Cortex of kidney (tissue), 1 donor: ENCODE results near the gene NCKAP5.

Experiments
- DNase-seq: peaks from one replicate; lab custom pipeline; 2025; lab: John Stamatoyannopoulos, UW

The NCKAP5 gene

DNA sequence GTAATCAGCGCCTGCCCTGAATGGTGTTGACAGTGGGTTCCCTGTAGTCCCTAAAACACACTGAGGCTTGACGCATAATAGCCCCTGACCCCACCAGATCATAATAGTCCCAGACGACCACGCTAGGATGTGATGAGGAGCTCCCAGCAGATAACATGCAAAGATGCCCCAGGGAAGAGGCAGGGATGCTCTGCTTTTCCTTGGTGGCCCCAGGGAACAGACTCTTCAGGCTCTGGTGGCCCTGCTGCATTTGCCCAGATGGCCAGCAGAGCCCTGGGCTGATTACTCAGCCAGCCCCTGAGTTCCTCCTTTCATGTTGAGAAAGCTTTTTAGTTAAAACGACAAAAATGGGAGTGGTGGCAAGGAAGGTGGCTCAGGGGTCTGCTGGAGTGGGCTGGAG, 5.9 kb upstream of the NCKAP5 start:
- no peak for DNase-seq

DNA sequence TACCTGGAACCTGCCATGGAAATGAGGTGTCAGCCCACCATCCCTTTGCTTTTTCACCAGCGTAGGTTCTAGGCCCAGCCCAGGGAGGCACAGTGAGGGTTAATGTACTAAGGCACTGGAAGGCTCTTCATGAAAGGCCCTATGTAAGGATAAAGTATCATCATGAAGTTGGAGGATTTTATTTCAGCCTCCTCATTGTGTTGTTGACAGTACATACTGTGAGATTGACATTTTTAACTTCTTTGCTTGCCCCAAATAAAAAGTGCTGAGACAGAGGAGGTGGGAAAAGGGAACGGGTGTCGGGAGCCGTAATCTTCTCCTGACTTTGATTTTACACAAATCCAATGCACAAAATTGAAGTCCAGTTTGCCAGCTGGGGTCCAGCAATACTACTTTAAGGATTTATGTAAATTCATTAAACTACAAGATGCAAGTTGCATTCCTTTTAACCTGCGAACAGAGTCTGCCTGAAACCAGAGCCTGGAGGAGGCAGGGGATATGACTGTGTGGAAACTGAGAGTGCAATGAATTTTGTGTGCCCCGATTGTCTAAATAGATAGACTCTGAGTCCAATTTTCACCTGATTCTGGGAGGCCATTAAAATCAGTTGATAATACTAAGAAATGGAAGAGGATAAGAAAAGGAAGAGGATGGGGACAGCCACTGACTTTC, 5.4 kb upstream of the NCKAP5 start:
- DNase-seq: no peak

DNA sequence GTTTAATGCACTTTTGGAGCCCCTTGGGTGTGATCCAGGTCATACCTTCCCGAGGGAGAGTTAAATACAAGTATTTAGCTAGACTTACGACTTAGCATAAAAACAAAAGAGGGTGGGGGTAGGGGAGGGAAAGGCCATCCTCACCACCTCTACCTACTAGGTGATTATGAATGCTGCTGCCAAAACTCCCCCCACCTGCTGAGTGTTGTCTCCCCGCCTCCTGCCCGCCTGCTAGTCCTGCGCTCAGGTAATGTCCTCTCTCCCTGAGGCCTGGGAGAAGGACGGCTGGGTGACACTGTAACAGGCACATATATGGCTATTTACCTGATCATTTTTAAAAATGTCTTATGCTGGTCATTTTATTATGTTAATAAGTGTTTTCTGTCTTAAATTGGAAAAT, 3.0 kb upstream of the NCKAP5 start:
- no peak for DNase-seq

DNA sequence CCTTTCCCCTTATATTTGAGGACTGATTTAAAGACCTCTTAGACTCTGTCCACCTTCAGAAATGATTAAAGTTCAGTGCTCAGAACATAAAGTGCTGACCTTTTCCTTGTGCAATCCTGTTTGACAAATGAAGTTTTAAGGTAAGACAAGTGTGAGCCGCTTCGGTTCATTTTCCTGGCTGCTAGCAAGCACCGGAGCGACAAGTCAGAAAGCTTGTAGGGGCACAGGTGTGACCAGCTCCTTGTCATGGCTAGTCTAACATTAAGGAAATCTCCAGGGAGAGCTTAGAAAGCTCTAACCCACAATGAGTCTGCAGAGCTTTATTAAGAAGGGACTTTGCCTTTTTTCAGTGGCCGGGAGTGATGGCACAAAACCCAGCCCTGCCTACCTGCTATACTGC, 2.3 kb upstream of the NCKAP5 start:
- no peak for DNase-seq

DNA sequence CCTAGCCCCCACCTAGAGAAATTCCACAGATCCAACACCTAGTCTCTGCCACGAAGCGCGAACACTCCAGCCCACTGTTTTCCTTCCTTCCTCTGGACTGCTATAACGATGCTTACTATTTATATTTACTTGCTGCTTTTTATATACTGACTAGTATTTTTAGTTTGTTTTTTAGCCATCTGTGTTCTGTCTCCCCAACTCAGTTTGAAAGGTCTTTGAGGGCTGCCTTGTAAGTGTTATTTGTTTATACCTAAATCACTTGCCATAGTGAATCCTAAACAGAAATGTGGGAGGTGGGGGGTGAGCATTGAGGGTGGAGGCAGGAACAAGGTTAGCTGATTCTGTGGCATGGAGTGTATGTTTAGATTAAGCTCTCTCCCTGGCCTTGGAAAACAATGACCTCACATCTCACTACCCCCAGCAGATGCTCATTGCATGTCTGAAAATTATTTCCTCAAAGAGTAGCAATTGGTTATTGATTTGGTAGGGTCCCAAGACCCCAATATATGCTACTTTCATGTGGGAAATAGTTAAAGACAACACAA, 1.1 kb upstream of the NCKAP5 start:
- DNase-seq: no peak

DNA sequence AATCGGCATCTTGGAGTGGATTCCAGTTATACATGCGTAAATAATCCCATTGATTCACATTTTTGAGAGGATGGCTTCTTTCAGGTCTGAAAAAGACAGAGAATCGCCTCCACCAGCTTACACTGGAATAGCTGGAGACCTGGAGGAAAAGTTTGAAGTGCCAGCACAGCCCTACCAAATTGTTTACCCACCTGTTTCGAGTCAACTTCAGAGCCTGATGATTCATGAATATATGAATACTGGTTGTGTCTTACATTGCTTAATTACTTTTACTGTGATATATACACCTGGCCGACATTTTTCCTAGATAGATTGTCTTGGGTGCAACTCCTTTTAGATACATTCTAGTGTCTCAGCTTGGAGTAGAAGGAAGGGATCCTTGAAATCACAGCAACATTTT, 335 bp upstream of the NCKAP5 start:
- no peak for DNase-seq

DNA sequence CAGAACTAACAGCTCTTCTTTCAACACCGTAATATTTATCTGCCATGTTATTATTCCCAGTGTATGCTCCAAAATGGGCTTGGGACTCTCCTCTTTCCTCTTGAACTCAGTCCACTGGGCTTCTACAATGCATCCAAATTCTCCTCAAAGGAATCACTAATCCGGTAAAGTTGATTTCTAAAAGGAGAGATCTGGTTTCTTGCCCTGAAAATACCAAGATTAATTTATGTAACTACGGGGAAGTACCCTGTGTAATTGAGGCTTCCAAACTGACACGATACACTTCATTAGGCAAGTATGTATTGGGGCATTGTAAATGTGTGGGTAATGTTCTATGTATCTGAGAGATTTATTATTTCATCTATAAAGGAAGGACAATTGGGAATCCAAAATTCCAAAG, 5.7 kb downstream of the NCKAP5 start:
- DNase-seq: no peak

DNA sequence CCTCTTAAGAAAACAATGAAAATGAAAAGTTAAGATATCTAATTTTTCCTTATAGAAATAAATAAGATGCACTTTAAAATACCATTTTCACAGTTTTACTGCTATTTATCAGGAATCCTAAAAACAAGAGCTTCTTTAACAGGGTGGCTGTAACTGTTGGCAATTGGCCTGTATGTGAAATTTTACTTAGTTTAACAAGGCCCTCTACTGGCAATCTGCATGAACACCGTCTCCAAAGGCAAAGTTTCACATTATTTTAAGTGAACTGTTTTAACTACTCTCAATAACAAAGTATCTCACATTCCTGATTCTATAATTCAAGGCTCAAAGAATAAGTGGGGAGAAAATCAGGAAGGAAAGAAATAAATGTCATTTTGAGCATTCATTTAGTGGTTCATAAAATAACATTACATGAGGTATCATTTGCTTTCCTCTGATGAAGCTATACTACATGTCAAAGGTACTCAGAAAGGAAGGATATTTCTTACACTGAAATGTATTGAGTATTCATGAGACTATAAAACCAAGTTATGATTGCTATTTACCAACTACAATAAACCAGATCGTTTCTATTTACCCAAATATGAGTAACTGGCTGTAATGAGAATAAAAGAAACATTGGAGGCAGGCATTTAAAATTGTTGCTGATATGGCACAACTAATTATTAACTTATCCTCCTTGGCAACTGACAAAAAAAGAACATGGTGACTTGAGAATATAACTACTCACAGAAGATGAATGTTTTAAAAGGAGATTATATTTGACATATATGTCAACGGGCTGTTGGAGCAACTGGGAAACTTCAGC, 7.0 kb downstream of the NCKAP5 start:
- DNase-seq: no peak

DNA sequence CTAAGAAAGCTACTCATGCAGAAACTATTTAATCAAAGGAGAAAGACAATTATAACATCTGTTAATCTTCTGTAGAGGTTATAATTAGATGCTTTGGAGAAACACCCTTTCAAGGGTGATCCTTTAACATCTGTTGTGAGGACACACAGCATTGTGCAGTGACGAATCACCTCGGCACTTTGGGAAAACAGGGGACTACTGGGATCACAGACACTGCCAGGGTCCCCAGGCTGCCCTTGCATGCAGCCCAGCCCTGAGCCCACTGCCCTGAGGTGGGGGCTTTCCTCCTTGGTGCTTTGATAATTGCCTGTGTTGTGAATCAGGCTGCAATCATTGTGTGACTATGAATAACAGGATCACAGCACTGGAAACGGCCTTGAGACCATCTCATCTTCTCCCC, 10.6 kb downstream of the NCKAP5 start:
- DNase-seq: no peak

DNA sequence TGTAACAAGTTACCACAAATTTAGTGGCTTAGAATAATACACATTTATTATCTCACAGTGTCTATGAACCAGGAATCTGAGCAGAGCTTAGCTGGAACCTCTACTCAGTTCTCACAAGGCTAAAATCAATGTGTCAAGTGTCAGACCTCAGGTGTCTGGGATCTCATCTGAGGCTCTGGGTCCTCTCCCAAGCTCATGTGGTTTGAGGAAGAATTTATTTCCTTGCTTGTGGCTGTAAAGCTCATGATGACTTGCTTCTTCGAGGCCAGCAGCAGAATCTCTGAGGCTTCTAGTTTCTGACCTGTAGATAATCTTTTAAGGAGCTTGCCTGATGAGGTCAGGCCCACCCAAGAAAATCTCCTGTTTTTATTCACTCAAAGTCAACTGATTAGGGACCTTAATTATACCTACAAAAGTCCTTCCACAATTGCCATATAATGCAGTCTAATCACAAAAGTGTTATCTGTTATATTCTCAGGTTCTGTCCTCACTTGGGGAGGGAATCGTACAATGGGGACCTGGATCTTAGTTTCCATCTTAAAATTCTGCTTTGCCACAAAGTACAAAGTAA, 14.3 kb downstream of the NCKAP5 start:
- no peak for DNase-seq

DNA sequence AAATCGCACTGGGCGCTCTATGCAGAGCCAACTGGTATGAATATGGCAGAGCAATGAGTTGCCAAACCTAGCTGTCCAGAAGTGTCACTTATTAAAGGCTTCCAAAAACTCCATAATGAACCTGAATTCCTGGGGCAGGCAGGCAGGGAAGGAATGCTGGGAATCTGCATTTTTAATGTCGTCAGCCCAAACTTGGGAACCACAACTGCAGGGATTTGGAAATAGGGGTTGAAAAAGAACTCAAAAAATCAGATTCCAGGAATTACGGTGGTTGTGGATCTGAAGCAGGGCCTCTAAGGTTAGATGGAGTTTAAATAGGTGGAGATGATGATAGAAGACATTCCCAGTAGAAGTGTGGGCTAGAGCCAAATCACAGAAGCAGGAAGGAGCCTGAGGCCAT, 15.0 kb downstream of the NCKAP5 start:
- DNase-seq: no peak

DNA sequence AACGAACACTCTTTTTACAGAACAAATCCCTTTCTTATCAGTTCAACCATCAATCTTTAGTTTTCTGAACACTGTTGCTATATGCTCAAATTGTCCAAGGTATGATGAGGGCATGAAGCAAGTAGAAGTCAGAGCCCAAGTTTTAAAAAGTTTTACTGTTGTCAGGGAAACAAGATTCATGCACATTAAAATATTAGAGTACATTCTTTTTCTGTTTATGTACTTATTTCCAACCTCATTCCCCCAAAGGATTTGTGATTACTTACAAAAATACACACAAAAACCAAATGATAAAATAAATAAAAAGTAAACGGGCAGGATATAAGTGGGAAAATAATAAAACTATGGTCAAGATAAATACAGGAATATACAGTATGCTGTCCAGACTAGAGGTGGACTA, 15.4 kb downstream of the NCKAP5 start:
- DNase-seq: no peak

DNA sequence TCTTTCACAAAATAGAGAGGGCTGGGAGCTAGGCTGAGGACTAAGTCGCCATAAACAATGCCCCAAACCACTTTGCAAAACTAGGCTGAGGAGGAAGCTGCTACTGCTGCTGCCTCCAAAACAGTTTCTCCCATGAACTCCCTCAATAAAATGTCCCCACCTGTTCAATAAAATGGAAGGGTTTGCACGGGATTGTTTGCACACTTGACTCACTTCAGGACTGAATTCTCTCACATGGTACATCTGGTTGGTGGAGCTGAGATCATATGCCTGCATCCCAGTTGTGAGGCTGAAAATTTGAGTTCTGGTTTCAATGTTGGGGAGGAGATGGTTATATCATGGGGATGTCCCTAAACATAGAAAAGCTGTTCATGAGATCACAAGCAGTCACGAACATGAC, 26.5 kb downstream of the NCKAP5 start:
- DNase-seq: no peak

DNA sequence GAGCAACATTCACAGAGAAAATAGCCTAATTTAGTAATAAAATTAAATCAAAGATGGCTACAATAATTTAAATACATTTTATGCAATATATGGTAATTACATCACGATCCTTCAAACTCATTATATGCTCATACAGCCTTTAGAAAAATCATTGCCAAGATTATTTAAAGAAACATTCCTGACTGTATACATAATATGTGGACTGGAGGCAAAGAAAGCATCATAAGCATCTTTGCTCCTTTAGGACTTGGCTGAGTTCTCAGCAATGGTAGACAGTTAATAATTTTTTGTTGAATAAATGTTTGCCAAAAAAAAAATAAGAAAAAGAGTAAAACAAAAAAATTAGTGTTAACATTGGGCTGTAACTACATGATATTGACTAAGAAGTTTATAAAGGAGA, 26.9 kb downstream of the NCKAP5 start:
- DNase-seq: no peak

DNA sequence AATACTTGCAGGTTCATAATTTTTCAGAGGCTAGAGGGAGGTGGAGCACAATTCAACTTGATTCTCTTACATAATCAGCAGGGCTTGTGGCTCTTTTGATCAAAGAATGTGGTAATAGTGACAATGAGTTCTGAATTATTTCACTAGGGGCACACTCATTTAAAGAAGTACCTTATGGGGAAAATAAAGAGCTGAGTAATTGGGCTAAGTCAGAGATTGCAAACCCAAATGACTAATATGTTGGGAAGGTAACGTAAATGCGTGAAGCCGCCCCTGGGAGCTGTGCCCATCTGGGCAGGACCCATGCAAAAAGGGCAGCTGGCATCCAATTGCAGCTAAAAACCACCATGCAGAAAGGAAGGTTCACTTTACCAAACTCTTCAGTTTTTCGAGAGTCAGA, 35.3 kb downstream of the NCKAP5 start:
- no peak for DNase-seq

DNA sequence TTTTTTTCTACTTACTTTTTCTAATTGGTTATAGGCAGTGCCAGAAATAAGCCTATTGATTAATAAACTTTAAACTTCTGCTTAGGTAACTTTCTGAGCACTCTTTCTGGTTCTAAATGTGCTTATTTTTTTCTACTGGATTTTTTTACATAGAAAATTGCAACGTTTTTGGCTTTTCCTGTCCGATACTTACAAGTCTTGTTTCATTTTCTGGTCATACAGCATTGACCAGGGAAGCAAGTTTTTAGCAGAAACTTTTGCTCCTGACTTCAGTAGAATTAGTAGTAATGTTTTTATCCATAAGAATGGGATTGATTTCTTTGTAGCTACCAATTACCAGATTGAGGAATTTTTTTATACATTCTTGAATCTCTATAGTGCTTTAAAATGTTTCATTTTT, 36.9 kb downstream of the NCKAP5 start:
- no peak for DNase-seq

DNA sequence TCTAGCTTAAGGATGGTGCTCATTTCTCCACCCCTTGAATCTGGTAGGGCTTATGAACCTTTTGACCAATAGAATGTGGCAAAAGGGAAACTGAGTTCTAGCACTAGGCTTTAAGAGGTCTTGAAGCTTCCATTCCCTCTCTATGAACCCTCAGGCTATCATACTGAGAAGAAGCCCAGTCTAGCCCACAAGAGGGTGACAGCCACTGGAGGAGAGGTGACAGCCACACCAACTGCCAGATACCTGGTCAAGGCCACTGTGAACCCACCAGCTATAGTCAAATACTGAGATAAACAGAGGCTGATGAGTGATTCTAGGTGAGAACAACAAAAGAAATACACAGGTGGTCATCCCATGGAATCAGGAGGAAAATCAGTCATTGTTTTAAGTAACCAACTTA, 37.6 kb downstream of the NCKAP5 start:
- DNase-seq: no peak

DNA sequence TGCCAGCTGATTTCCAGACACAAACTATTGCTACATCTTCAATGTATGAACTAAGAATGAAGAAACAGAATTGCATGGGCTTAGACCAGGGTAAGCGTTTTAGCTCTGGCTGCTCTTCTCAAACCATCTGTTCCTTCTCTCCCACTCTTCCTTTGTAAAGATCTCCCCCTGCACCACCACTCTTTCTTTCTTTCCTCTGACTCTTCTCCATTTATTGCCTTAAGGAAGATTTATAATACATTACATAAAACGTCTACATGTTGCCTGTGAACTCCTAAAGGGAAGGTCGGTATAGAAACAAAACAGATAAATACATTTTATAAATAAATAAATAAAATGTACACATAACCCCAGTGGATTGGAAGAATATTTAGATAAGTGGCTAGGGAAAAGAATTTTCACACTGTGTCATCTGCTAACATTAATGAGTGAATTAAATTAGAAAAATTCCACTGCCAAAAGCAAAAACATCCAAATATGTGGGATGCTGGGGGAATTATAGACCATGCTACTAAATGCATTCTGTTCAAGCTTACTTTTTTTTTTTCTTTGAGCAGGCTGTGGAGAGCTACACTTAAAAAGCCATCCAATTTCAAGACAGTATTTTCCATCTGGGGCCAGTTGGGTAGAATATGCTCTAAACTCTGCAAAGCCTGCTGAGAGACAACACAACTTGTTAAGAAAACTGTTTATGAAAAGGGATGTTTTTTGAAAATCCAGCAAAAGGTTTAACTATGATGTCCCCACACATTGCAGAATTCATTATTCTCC, 41.5 kb downstream of the NCKAP5 start:
- no peak for DNase-seq

DNA sequence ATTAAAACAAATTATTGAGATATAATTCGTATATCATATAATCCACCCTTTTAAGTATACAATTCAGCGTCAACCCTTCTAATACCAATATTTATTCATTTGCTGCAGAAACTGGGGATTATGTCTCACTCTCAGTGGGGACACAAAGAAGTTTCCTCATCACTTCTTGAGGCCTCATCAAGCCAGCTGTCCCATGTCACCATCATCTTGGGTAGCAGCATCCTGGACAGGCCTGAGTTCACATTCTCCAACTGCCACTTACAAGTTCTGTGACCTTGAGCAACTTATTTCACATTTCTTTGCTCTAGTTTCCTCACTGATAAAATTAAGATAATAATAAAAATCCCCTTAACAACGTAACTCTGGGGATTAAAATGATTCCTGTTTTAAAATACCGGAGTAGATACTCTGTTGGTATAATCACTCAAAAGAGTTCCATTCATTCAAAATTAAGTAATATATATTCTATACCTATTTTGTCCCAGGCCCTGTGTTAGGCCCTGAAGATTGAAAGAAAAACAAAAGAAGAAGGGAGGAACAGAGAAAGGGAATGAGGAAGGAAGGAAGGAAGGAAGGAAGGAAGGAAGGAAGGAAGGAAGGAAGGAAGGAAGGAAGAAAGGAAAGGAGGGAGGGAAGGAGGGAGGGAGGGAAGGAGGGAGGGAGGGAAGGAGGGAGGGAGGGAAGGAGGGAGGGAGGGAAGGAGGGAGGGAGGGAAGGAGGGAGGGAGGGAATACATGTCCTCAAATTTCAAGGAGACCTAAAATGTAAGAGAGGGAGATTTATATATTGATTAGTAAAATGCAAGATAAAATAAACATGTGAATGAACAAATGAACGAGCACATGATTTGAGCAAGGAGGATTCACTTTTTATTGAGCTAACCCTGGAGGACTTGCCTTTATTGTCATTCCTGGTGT, 42.4 kb downstream of the NCKAP5 start:
- no peak for DNase-seq

DNA sequence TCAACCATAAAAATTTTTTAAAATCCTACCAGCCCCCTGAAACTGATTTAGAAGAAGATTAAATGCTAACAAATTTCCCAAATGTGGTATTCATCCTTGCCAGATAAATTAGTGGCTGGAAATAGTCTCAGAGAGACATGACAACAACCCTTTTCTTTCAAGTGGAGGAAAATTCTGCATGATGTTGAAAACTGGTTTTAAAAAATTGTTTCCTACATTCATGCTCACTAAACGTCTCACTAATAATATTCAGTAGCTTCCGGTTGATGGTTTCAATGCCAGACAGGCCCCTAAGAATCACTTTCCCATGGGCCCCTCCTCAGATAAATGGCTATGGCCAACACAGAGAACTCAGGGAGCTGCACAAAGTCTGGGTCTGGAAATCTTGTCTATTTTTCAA, 43.2 kb downstream of the NCKAP5 start:
- DNase-seq: no peak

DNA sequence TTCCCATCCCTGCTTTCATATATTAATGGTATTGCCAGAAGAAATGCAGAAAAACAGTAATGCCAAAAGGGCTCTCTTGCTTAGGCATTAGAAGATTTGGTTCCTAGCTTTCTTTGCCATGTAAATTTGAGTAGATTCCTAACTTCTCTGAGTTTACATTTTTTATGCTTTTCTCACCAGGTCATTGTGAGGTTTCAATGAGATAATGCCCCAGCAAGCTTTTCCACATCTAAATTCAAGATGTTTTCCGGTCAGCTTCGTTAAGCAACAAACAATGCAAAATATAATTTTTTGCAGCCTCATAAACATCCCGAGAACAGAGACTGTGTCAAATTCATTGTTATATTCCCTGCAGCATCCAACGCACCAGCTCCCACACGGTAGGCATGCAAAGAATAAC, 44.9 kb downstream of the NCKAP5 start:
- DNase-seq: no peak
